Spleen (tissue), 7 donors: ENCODE results near the gene LRRC8D.

Experiments used
- CTCF ChIP-seq, 11 experiments: fragments of 200-600 bp in 7 of 11; fragments of 450-650 bp in 4 of 11; sonication (generic) in 4 of 11; IDR thresholded peaks in 8 of 11; conservative IDR thresholded peaks in 3 of 11; 1 replicate in 7 of 11; 2 replicates in 4 of 11; pipeline versions ENCODE4 v1.4.0 to v1.8.0; 2016 to 2021; ENCODE audit warnings: antibody characterized with exemption in 11 of 11, inconsistent platforms in 4 of 11, mild to moderate bottlenecking in 1 of 11
- POLR2A ChIP-seq, 3 donors: fragments of 450-650 bp; IDR thresholded peaks; one replicate each; pipeline ENCODE4 v1.5.1; 2017; ENCODE audit warnings: antibody characterized with exemption in 3 of 3, mild to moderate bottlenecking in 1 of 3
- POLR2AphosphoS5 ChIP-seq, 3 donors: sonication (generic); formaldehyde crosslinking; IDR thresholded peaks; one replicate each; pipeline ENCODE4 v1.5.1; 2017; ENCODE audit warnings: antibody characterized with exemption in 3 of 3
- donor health status: DM: no; HTN: no; CAD: no; lungs with moderate emphysema.
- donor health status: DM: no; HTN: no; CAD: no.
- donor health status: DM: no; HTN: no; CAD: no.

- TF ChIP-seq CTCF (IDR thresholded peaks at IDR 0.05 in 8 of 11, conservative IDR thresholded peaks at IDR 0.05 in 3 of 11) (no peak), POLR2A (IDR thresholded peaks at IDR 0.05) (no peak), POLR2AphosphoS5 (IDR thresholded peaks at IDR 0.05) (peak in 1 of 3 donors; percentile 23)
These were observed 141.4 kb downstream of the LRRC8D start for GRCh38 chr1:89962024-89962741.
